Cardiac fibroblast (primary cell): Measurements from ENCODE around the gene MED13.

ENCODE experiments used
- DNase-seq, 2 donors: peaks; one replicate each; pipeline versions ENCODE4 v3.0.0 to v3.0.0-alpha.2; 2010; ENCODE audit warnings: low read depth in 2 of 2
- H3K4me3 ChIP-seq, 2 donors: replicated peaks in 1 of 2; 1 replicate in 1 of 2; 2 replicates in 1 of 2; pipeline ENCODE4 v1.5.1; 2011; ENCODE audit warnings: low read depth in 2 of 2, low read length in 2 of 2, mild to moderate bottlenecking in 2 of 2, moderate library complexity in 1 of 2
- CTCF ChIP-seq: IDR thresholded peaks from one replicate; pipeline ENCODE4 v1.5.1; 2011; ENCODE audit warnings: low read depth, mild to moderate bottlenecking, low read length, inconsistent platforms

Gene MED13

GRCh38 chr17:62030264-62030663 lies 34.8 kb downstream of the MED13 start:
- no peak for TF ChIP-seq CTCF
- DNase-seq, result no peak
- no peak overlapping the region for H3K4me3 ChIP-seq

DNA sequence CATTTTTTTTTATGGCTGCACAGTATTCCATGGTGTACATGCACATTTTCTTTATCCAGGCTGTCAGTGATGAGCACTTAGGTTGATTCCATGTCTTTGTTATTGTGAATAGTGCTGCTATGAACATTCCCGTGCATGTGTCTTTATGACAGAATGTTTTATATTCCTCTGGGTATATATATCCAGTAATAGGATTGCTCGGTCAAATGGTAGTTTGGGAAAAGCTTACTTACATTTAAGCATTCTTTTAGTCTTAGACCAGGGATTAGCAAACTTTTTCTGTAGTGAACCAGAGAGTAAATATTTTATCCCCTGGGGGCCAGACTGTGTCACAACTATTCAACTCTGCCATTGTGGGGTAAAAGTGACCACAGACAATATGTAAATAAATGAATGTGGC lies 40.2 kb downstream of the MED13 start:
- peak in 1 of 2 donors; percentile 21 for DNase-seq
- no peak overlapping the region for H3K4me3 ChIP-seq
- no peak for TF ChIP-seq CTCF

GRCh38 chr17:62017912-62018311 lies 47.2 kb downstream of the MED13 start:
- no peak overlapping the region for H3K4me3 ChIP-seq
- TF ChIP-seq CTCF, result no peak
- DNase-seq, result peak; percentile 6 to 67

DNA sequence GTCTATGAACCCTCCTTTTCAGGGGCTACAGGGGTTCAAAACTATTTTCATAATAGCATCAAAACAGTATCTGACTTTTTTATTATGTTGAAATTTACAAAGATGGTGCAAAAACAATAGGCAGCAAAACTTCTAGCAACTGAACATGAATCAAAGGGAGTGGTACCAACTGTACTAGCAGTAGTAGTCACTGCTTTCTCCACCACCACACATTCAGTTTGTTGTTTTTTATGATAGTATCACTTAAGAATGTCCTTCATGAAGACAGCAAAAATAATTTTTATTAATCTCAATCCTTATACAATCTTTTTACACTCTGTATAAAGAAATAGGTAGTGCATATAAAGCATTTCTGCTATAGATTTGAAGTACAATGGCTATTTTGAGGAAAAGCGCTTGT lies 47.6 kb downstream of the MED13 start:
- H3K4me3 ChIP-seq, result no peak overlapping the region
- DNase-seq, result peak; percentile 11 to 87
- no peak for TF ChIP-seq CTCF

GRCh38 chr17:62014526-62014925 lies 50.6 kb downstream of the MED13 start:
- DNase-seq, result peak; percentile 12 to 21
- H3K4me3 ChIP-seq, result no peak overlapping the region
- no peak for TF ChIP-seq CTCF

GRCh38 chr17:62009220-62009619 lies 55.9 kb downstream of the MED13 start:
- DNase-seq, result no peak
- no peak overlapping the region for H3K4me3 ChIP-seq
- no peak for TF ChIP-seq CTCF

GRCh38 chr17:62008294-62008693 lies 56.8 kb downstream of the MED13 start:
- TF ChIP-seq CTCF, result no peak

More at GRCh38 chr17:62008294-62008693, 56.8 kb downstream of the MED13 start:
- DNase-seq, result no peak
- H3K4me3 ChIP-seq, result no peak overlapping the region
